Activated T-cell treated with anti-CD3 and anti-CD28 coated beads, Interleukin-2, amount 50 U/mL, for 1 hour (primary cell): ENCODE measurements around the gene LDLRAD4.
A peak's percentile ranks its signal among the peaks of the same experiment; 100 is the strongest.

Experiments used
- DNase-seq: peaks from one replicate; pipeline ENCODE4 v3.0.0-alpha.2; 2020

LDLRAD4 gene

DNA sequence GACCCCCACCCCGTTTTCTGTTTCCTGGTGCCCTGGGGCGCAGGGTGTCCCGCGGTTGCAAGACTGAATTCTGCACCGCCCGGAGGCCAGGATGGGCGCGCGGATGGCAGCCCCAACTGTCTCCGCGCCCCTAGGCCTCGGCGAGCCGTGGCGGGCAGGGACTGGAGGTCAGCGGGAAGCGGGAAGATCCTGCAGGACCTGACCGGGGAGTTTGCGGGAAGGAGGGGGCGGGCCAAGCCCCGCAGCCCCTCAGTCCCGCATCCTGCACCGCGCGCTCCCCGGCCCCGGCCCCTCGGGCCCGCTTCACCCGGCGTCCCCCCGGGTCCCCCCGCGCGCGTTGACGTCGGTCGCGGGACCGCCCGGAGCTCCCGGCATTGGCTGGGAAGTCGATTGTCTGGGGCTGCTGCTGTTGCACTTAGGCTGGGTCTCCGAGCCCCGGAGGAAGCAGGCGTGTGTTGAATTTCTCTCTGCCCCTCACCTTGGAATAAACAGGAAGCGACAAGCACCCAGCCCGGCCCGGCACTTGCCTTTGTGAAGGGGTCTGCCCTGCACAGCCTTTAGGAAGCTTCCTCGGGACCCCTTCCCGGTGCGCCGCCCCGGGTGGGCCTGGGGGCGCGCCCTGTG is at the start of gene LDLRAD4:
LDLRAD4 (plus strand) TSS at position 393 of the 624 bp plus-strand sequence.
- peak; percentile 69 for DNase-seq

- DNase-seq = no peak
Measured at GRCh38 chr18:13173578-13174145, 44.9 kb upstream of the LDLRAD4 start.

DNA sequence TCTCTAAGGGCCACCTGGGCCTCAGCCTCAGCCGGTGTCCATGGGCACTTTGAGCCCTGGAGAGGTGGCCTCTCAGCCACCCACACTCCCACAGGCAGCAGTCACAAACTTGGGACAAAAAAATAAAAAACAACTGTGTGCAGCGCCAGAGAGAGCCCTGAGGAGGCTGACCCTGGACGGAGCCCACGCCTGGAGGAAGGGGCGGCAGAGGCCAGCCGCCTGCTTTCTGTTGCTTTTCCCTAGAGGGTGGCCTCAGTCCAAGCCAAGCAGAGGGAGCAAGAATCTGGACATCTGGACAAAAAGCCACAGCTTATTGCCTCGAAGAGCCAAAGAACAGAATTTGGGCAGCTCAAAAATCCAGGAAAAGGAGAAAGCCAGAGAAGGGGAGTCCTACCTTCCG is 43.3 kb upstream of the LDLRAD4 start:
- no peak for DNase-seq

DNA sequence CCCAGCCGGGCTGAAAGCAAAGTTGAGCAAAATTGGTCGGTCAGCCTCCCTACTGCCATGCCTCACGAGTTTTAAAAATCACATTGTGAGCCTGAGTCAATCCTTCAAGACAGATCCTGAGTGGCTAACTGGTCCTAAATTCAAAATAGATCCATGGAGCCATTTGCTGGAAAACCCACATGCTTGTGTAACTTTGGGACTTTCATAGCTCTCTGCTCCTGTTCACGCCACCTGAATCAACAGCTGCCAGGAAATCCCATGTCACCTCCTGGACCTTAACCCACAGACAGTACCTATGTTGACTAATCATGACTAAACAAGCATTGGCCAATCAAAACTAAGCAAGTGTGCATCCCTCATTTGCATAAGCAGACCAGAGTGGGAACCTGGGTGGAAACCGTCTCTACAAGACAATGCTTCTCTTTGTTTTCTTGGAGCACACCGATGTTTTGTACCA is 42.8 kb upstream of the LDLRAD4 start:
- no peak for DNase-seq

DNA sequence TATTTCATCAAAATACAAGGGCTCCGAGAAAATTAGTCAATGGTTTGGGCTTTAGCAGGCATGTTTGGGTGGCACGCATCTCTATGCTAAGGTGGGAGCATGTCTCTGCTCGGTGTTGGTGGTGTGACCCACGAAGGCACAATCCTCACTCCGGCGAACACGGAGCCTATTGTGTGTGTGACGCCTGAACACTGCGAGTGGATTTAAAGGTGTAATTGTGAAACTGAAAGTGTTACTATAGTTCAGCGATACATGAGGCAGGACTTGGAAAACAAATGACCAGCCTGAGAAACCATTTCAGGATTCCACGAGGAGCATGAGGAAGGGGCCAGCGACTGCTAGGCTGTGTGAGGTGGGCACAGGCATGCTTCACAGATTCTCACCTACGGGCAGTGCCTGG is 41.7 kb upstream of the LDLRAD4 start:
- no peak for DNase-seq

DNA sequence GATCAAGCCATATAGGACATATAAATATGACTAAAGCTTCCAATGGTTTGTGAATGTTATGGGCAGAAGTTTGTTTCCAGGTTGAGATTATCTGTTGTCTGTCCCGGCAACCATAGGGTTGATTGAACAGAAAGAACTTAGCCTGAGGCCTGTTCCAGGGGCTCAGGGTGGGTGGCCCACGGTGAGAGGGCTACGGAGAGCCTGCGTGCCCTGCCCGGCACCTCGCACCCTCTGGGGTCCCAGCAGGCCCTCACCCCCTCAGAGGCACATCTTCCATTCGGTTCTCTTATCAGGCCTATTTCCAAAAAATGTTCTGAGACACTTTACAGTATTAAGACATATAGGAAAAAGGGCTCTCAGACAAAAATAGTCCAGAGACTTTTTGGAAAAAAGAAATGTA is 40.4 kb upstream of the LDLRAD4 start:
- DNase-seq = no peak

DNA sequence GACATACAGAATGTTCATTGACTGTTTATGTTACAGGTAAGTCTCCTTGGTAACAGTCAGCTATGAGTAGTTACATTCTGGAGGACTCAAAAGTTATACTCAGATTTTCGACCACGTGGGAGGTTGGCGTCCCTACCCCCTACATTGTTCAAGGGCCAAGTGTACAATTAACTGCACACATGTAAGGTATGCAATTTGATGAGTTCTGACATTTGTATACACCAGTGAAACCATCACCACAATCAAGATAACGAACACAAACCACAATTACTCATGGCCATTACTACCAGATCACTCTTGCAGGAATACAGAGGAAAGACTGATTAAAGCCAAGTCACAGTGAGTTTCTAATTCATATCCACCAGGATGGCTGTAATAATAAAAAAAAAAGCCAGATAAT is 39.6 kb upstream of the LDLRAD4 start:
- no peak for DNase-seq

DNA sequence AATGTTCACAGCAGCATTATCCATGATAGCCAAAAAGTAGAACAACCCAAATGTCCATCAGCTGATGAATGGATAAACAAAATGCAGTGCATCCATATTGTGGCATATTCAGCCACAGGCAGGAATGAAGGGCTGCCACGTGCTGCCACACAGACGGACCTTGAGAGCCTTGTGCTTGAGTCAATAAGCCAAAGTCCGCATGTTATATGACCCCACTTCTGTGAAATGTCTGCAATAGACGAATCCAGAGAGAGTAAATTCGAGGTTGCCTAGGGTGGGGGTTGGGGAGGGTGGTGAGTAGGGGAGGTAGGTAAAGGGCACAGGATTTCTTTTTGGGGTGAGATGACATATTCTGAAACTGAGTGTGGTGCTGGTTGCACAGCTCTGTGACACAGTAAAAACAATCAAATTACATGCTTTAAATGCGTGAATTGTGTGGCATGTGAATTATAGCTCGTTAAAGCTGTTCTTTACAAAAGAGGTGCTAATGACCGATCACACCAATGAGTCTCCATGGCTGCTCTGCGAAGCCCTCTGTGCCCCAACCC is 38.9 kb upstream of the LDLRAD4 start:
- no peak for DNase-seq

GRCh38 chr18:13180614-13181375 is 37.8 kb upstream of the LDLRAD4 start:
- no peak for DNase-seq

- DNase-seq = no peak
Measured at GRCh38 chr18:13181765-13182164, 36.8 kb upstream of the LDLRAD4 start.

GRCh38 chr18:13183359-13183758 is 35.2 kb upstream of the LDLRAD4 start:
- DNase-seq = no peak

GRCh38 chr18:13183790-13184189 is 34.8 kb upstream of the LDLRAD4 start:
- no peak for DNase-seq

- DNase-seq = no peak
Measured at GRCh38 chr18:13184396-13184795, 34.2 kb upstream of the LDLRAD4 start.

DNA sequence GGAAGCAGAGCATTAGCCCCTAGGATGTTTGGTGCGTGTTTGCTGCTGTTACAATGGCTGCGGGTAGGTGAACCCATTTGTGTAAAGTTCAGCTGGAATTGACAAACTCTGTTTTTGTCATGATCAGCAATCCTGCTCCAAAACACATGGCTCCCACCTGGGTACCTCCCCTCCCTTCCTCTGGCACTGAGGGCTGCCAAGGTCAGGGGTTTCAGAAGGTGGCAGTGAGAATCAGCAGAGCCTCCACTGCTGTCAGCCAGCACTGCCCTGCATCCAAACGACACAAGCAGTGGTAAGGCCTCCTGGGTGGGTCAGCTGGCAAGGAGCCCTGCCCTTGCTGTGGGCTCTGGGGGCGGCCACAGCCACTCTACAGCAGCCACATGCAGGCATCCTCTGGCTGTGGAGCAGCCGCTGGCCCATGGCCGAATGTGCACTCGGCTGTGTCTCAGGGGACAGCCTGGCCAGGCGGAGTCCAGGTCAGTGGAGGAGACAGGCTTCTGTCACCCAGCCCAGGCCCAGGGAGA is 32.8 kb upstream of the LDLRAD4 start:
- DNase-seq = no peak

GRCh38 chr18:13186687-13187086 is 31.9 kb upstream of the LDLRAD4 start:
- no peak for DNase-seq

GRCh38 chr18:13187498-13187897 is 31.1 kb upstream of the LDLRAD4 start:
- no peak for DNase-seq

GRCh38 chr18:13191031-13191430 is 27.5 kb upstream of the LDLRAD4 start:
- DNase-seq = no peak

- DNase-seq = no peak
Measured at GRCh38 chr18:13191779-13192178, 26.8 kb upstream of the LDLRAD4 start.

DNA sequence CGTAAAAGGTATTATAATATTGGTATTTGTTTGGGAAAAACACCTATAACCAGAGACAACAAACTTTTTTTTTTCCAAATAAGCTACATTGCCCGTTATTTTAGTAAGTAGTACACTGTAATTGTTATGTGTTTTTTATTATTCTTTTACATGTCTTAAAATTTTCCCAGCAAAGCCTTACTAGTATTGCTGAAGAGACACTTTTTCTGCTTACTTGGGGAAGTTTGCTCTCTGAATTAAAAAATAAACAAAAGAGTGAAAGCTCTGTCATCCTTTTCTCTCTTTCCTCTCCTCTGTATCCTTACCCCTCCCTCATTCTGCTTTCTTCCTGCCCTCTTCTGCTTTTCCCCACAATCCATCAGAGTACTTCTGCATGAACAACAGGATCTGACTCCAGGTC is 25.6 kb upstream of the LDLRAD4 start:
- no peak for DNase-seq

DNA sequence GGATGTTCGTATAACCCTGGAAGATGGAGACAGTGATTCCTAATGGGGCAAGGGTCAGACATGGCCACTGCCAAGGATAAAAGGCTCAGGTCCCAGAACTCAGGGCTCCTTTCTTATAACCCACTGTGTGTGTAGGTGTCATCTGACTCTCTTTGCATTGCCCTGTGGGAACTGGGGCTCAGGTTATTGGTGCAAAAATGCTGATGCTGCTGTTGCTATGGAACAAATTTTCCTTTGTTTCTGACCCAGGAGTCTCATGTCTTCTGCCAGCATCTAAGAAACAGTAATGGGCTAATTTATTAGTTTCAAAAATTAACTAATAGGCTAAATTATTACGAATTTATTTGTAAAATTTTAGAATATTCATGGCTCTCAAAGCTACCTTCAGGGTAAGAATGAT is 24.3 kb upstream of the LDLRAD4 start:
- DNase-seq = no peak

GRCh38 chr18:13198701-13199100 is 19.9 kb upstream of the LDLRAD4 start:
- no peak for DNase-seq

DNA sequence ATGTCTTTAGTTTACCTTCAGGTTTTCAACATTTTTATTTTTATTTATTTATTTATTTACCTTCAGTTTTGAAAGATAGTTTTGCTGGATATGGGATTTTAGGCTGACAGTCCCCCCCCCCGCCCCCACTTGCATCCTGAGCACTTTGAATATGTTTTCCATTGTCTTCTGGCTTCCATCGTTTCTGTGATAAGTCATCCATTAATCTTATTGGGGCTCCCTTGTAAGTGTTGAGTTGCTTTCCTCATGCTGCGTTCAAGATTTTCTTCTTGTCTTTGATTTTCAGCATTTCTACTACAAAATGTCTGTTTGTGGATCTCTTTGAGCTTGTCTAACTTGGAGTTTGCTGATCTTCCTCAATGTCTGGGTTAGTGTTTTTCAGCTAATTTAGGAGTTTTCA is 19.4 kb upstream of the LDLRAD4 start:
- DNase-seq = no peak

DNA sequence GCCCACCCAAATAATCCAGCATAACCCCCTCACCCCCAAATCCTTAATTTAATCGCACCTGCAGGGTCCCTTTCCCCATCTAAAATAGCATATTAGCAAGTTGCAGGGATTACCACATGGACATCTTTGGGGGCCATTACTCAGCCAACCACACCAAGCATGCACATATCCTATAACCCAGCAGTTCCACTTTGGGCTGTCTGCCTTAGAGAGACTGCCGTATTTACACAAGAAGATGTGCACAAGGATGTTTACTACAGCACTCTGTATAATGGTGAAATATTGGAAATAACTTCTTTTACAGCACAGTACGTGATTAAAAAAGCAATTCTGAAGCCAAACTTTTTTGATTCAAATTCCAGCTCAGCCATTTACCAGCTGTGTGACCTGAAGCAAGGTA is 17.3 kb upstream of the LDLRAD4 start:
- no peak for DNase-seq

- no peak for DNase-seq
Measured at GRCh38 chr18:13202571-13202970, 16.0 kb upstream of the LDLRAD4 start.
